Gastrocnemius medialis (tissue), 4 donors: ENCODE results near the gene SIL1. TPM values are rescaled to one million over a fixed set of nuclear protein-coding genes. Genes with fewer than 3 reads are reported as not detected.

ENCODE experiments used
- ATAC-seq, 2 donors: fragments of 150-250 bp; one replicate each; pipeline ENCODE4 v1.9.1; 2016
- DNase-seq, 2 donors: peaks; one replicate each; pipeline ENCODE4 v3.0.0-alpha.2; 2019
- H3K27ac ChIP-seq, 4 donors: fragments of 200-600 bp; sonication (generic); 1 replicate in 1 of 4; 2 replicates in 3 of 4; pipeline ENCODE4 v1.5.1; 2016 to 2018; ENCODE audit warnings: mild to moderate bottlenecking in 2 of 4, moderate library complexity in 1 of 4
- H3K27me3 ChIP-seq, 3 donors: fragments of 200-600 bp; sonication (generic) in 2 of 3; 1 replicate in 1 of 3; 2 replicates in 2 of 3; pipeline versions ENCODE4 v1.5.1 to v1.6.0; 2016 to 2019; ENCODE audit warnings: mild to moderate bottlenecking in 1 of 3, moderate library complexity in 1 of 3
- H3K36me3 ChIP-seq, 2 donors: fragments of 200-600 bp; sonication (generic) in 1 of 2; one replicate each; pipeline ENCODE4 v1.5.1; 2017 to 2018
- H3K4me1 ChIP-seq, 2 donors: fragments of 200-600 bp; sonication (generic) in 1 of 2; one replicate each; pipeline ENCODE4 v1.5.1; 2016 to 2017; ENCODE audit warnings: mild to moderate bottlenecking in 2 of 2
- H3K4me3 ChIP-seq, 4 donors: fragments of 200-600 bp; sonication (generic) in 3 of 4; 1 replicate in 1 of 4; 2 replicates in 3 of 4; pipeline ENCODE4 v1.5.1; 2016 to 2019; ENCODE audit warnings: mild to moderate bottlenecking in 2 of 4
- H3K9me3 ChIP-seq, 3 donors: fragments of 200-600 bp; sonication (generic) in 2 of 3; 1 replicate in 1 of 3; 2 replicates in 2 of 3; pipeline ENCODE4 v1.5.1; 2016 to 2019
- CTCF ChIP-seq, 5 experiments: fragments of 450-650 bp in 3 of 5; fragments of 200-600 bp in 2 of 5; sonication (generic) in 2 of 5; IDR thresholded peaks in 4 of 5; conservative IDR thresholded peaks in 1 of 5; 1 replicate in 4 of 5; 2 replicates in 1 of 5; pipeline ENCODE4 v1.5.1; 2016 to 2019; ENCODE audit warnings: antibody characterized with exemption in 5 of 5, mild to moderate bottlenecking in 3 of 5, moderate library complexity in 3 of 5
- POLR2A ChIP-seq, 2 donors: fragments of 450-650 bp; IDR thresholded peaks; one replicate each; pipeline ENCODE4 v1.6.1; 2017; ENCODE audit warnings: antibody characterized with exemption in 2 of 2, mild to moderate bottlenecking in 2 of 2, moderate library complexity in 2 of 2
- in situ Hi-C, 4 donors: fragments of 200-750 bp; cut with MboI; loops; one replicate each; pipeline versions ENCODE4 v1.15.0 to v1.8.0; 2017; ENCODE audit warnings: low sequenced_read_pairs in 4 of 4
- intact Hi-C: fragments of 100-400 bp; cut with DNase I; formaldehyde crosslinking; loops from one replicate; pipeline ENCODE4 v1.15.1; 2023; ENCODE audit warnings: low total_unique reads
- total RNA-seq, 4 donors: library from RNA; depleted of rRNA; stranded (reverse); fragments of >200 nt; gene quantifications; one replicate each; pipeline versions ENCODE4 v1.1.0 to v1.2.3, GENCODE V29; 2016

Gene SIL1
- total RNA-seq, 4 donors from 2014 or later: 36.6 to 52.6 (median 48.2) TPM

DNA sequence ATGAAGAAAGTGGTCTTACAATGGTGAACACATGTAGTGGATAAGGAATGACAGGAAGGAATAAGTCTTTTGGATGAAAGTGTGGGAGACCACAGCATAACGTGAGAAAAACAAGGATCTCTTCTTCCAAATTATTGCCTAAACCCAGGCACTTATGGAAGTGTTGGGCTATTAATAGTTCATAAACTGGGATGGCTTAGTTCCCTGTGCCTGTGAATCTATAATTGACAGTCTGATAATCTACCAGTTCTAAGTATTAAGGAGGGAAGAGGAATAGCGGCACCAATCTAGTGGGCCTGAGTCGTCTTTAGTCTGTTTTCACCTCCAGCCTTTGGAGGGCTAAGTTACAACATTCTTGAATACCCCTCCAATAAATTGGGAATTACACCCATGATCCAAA lies 283.8 kb downstream of the SIL1 start:
- no peak for ATAC-seq
- DNase-seq: no peak
- intact Hi-C loops: no loop called here
- Histone ChIP-seq H3K4me1 (peaks cover 0 to 2% of the 10 kb centered on the region in 2 donors), H3K27me3 (no peaks in the 10 kb centered on the region), H3K4me3 (no peak overlapping the region), H3K36me3 (no peaks in the 10 kb centered on the region), H3K27ac (no peak overlapping the region), H3K9me3 (no peaks in the 10 kb centered on the region)
- TF ChIP-seq CTCF (IDR thresholded peaks at IDR 0.05 in 4 of 5, conservative IDR thresholded peaks at IDR 0.05 in 1 of 5) (no peak), POLR2A (IDR thresholded peaks at IDR 0.05) (no peak)
- in situ Hi-C loops: no loop called here

GRCh38 chr5:138913773-138914172 lies 284.4 kb downstream of the SIL1 start:
- ATAC-seq (no peak), DNase-seq (no peak)
- intact Hi-C loops (no loop called here), in situ Hi-C loops (no loop called here)
- Histone ChIP-seq H3K9me3 (no peaks in the 10 kb centered on the region), H3K27me3 (no peaks in the 10 kb centered on the region), H3K27ac (no peak overlapping the region), H3K36me3 (no peaks in the 10 kb centered on the region), H3K4me1 (peaks cover 0 to 2% of the 10 kb centered on the region in 2 donors), H3K4me3 (no peak overlapping the region)
- TF ChIP-seq CTCF (IDR thresholded peaks at IDR 0.05 in 4 of 5, conservative IDR thresholded peaks at IDR 0.05 in 1 of 5): no peak
- TF ChIP-seq POLR2A (IDR thresholded peaks at IDR 0.05): no peak

DNA sequence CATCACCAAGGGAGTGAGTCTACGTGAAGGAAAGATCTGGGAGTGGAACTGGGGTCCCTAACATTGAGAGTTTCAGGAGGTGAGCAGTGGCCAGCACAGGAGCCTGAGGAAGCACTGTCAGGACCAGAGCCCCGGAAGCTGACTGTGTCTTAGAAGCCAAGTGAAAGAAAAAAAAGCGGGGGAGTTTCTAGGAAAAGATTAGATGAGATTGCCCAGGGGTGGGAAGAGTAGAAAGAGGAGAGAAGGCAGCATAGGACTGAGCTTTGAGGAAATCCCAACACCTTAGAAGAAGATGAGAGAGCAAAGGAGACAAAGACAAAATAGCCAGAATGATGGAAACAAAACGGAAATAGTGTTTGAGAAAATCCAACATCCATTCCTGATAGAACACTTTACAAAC lies 286.1 kb downstream of the SIL1 start:
- H3K9me3 ChIP-seq: no peaks in the 10 kb centered on the region
- intact Hi-C loops (no loop called here), in situ Hi-C loops (no loop called here)
- H3K36me3 ChIP-seq: no peaks in the 10 kb centered on the region
- H3K27ac ChIP-seq: no peak overlapping the region
- ATAC-seq (no peak), DNase-seq (no peak)
- peaks cover 0 to 2% of the 10 kb centered on the region in 2 donors for H3K4me1 ChIP-seq
- no peak for TF ChIP-seq POLR2A (IDR thresholded peaks at IDR 0.05)
- TF ChIP-seq CTCF (IDR thresholded peaks at IDR 0.05 in 4 of 5, conservative IDR thresholded peaks at IDR 0.05 in 1 of 5): no peak
- H3K27me3 ChIP-seq: no peaks in the 10 kb centered on the region
- no peak overlapping the region for H3K4me3 ChIP-seq

DNA sequence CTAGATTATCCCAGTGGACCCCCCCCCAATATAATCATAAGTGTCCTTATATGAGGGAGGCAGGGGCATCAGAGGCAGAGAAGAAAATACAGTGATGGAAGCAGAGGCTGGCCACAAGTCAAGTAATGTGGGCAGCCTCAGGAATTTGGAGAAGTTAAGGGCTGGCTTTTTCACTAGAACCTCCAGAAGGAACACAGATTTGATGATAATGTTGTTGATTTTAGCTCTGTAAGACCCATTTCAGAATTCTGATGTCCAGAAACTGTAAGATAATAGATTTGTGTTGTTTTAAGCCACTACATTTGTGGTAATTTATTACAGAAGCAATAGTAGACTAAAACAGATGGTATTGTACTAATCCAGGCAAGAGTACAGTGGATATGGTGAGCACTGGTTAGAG lies 286.7 kb downstream of the SIL1 start:
- peaks cover 0 to 2% of the 10 kb centered on the region in 2 donors for H3K4me1 ChIP-seq
- in situ Hi-C loops (no loop called here), intact Hi-C loops (no loop called here)
- H3K4me3 ChIP-seq: no peak overlapping the region
- no peaks in the 10 kb centered on the region for H3K27me3 ChIP-seq
- no peaks in the 10 kb centered on the region for H3K9me3 ChIP-seq
- H3K36me3 ChIP-seq: peaks cover 0 to 1% of the 10 kb centered on the region in 2 donors
- no peak for ATAC-seq
- DNase-seq: no peak
- TF ChIP-seq CTCF (IDR thresholded peaks at IDR 0.05 in 4 of 5, conservative IDR thresholded peaks at IDR 0.05 in 1 of 5) (no peak), POLR2A (IDR thresholded peaks at IDR 0.05) (no peak)
- H3K27ac ChIP-seq: no peak overlapping the region

- Histone ChIP-seq H3K4me1 (peaks cover 0 to 2% of the 10 kb centered on the region in 2 donors), H3K9me3 (no peaks in the 10 kb centered on the region), H3K27ac (no peak overlapping the region), H3K27me3 (no peaks in the 10 kb centered on the region), H3K36me3 (peaks cover 0 to 9% of the 10 kb centered on the region in 2 donors), H3K4me3 (no peak overlapping the region)
- in situ Hi-C loops: no loop called here
- TF ChIP-seq CTCF (IDR thresholded peaks at IDR 0.05 in 4 of 5, conservative IDR thresholded peaks at IDR 0.05 in 1 of 5) (no peak), POLR2A (IDR thresholded peaks at IDR 0.05) (no peak)
- no peak for ATAC-seq
- DNase-seq: no peak
- intact Hi-C loops: no loop called here
Measured at GRCh38 chr5:138910546-138911185, 287.5 kb downstream of the SIL1 start.
